Activated T-helper 17 cell treated with anti-CD3 and anti-CD28 coated beads, Interleukin-2, amount 50 U/mL, for 72 hours (primary cell): ENCODE results near the gene DENND5B. TPM values are rescaled to one million over a fixed set of nuclear protein-coding genes. Genes with fewer than 3 reads are reported as not detected.

Source experiments
- ATAC-seq: fragments of 150-1000 bp; cut with Tn5 transposase; replicated peaks from 2 replicates; pipeline ENCODE4 v1.10.0; 2021; ENCODE audit warnings: mild to moderate bottlenecking, moderate library complexity
- H3K27ac Mint-ChIP-seq: one replicate; pipeline ENCODE4 v1.8.0; 2022; ENCODE audit warnings: mixed read lengths
- H3K27me3 Mint-ChIP-seq: one replicate; pipeline ENCODE4 v1.8.0; 2022; ENCODE audit warnings: mixed read lengths
- H3K36me3 Mint-ChIP-seq: one replicate; pipeline ENCODE4 v1.8.0; 2022; ENCODE audit warnings: low read depth, mild to moderate bottlenecking, mixed read lengths
- H3K4me1 Mint-ChIP-seq: one replicate; pipeline ENCODE4 v1.8.0; 2022; ENCODE audit warnings: mixed read lengths
- H3K4me3 Mint-ChIP-seq: one replicate; pipeline ENCODE4 v1.8.0; 2022; ENCODE audit warnings: mild to moderate bottlenecking, mixed read lengths
- H3K9me3 Mint-ChIP-seq: one replicate; pipeline ENCODE4 v1.8.0; 2022; ENCODE audit warnings: mixed read lengths
- total RNA-seq, 2 donors: library from RNA; stranded (reverse); gene quantifications; one replicate each; pipeline ENCODE4 v1.2.3, GENCODE V29; 2022

DENND5B gene
- total RNA-seq, 2 donors from 2014 or later = 0.58 TPM; not detected in 1

GRCh38 chr12:31471823-31472222 is 119.1 kb downstream of the DENND5B start:
- Mint-ChIP-seq H3K4me3 (no peak overlapping the region), H3K4me1 (no peaks in the 10 kb centered on the region), H3K9me3 (no peaks in the 10 kb centered on the region), H3K27ac (no peak overlapping the region), H3K36me3 (no peaks in the 10 kb centered on the region), H3K27me3 (peaks cover 7% of the 10 kb centered on the region)
- no peak for ATAC-seq

GRCh38 chr12:31471051-31471450 is 119.9 kb downstream of the DENND5B start:
- Mint-ChIP-seq H3K4me3 (no peak overlapping the region), H3K27me3 (peaks cover 8% of the 10 kb centered on the region), H3K36me3 (no peaks in the 10 kb centered on the region), H3K9me3 (no peaks in the 10 kb centered on the region), H3K27ac (no peak overlapping the region), H3K4me1 (no peaks in the 10 kb centered on the region)
- no peak for ATAC-seq

DNA sequence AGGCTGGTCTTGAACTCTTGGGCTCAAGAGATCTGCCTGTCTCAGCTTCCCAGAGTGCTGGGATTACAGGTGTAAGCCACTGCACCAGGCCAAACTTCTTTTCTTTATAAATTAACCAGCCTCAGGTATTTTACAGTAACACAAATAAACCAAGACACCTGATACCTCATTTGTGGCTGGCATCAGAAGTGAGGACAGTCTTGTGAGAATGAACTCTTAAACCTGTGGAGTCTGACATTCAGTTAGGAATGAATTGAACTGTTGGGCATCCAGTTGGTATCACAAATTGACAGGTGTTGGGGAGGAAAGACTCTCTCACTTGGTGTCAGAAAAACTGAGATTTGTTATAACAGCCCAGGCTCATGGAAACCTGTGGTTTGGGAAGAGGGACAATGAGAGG is 120.5 kb downstream of the DENND5B start:
- no peak for ATAC-seq
- Mint-ChIP-seq H3K4me1 (no peaks in the 10 kb centered on the region), H3K9me3 (no peaks in the 10 kb centered on the region)

DNA sequence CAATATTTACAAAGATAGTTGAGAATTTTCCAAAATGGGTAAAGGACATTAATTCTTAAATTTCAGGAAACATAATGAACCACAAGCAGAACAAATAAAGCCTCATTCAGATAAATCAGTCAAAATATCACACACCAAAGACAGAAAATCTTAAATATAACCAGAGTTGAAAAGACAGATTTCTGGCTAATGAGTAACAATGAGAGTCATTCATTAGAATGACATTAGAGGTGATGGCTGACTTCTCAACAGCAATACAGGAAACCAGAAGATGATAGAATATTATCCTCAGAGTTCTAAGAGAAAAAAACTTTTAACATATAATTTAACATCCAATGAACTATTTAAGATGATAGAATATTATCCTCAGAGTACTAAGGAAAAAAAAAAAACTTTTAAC is 124.2 kb downstream of the DENND5B start:
- H3K27me3 Mint-ChIP-seq = peaks cover 11% of the 10 kb centered on the region
- H3K36me3 Mint-ChIP-seq = no peaks in the 10 kb centered on the region
- no peak overlapping the region for H3K27ac Mint-ChIP-seq
- H3K4me3 Mint-ChIP-seq = no peak overlapping the region
- H3K4me1 Mint-ChIP-seq = no peaks in the 10 kb centered on the region
- no peaks in the 10 kb centered on the region for H3K9me3 Mint-ChIP-seq
- no peak for ATAC-seq

More for the DNA sequence above, 120.5 kb downstream of the DENND5B start:
- Mint-ChIP-seq H3K4me3 (no peak overlapping the region), H3K27ac (no peak overlapping the region), H3K27me3 (peaks cover 12% of the 10 kb centered on the region), H3K36me3 (no peaks in the 10 kb centered on the region)

DNA sequence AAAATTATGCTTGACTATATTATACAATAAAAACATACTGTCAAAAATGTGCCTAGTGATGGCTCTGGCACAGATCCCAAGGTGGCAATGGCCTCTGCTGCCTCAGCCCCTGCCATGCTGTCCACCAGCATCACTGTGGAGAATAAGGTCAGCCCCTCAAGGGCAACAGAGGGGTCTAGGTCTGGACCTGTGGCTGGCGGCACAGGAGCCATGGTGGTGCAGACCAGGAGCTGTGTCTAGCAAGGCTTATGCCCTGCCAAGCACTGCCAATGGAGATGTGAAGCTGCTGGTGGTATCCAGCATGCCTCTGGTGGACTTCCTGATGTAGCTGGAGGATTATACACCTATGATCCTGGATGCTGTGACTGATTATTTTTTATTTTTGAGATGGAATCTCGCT is 125.9 kb downstream of the DENND5B start:
- Mint-ChIP-seq H3K27ac (no peak overlapping the region), H3K4me1 (no peaks in the 10 kb centered on the region), H3K9me3 (no peaks in the 10 kb centered on the region), H3K36me3 (no peaks in the 10 kb centered on the region), H3K27me3 (peaks cover 15% of the 10 kb centered on the region), H3K4me3 (no peak overlapping the region)
- no peak for ATAC-seq

- H3K27ac Mint-ChIP-seq = no peak overlapping the region
- no peaks in the 10 kb centered on the region for H3K36me3 Mint-ChIP-seq
- no peak overlapping the region for H3K4me3 Mint-ChIP-seq
- no peaks in the 10 kb centered on the region for H3K9me3 Mint-ChIP-seq
- H3K4me1 Mint-ChIP-seq = no peaks in the 10 kb centered on the region
- no peak for ATAC-seq
- peaks cover 5% of the 10 kb centered on the region for H3K27me3 Mint-ChIP-seq
These were observed 130.9 kb downstream of the DENND5B start for GRCh38 chr12:31460024-31460423.

DNA sequence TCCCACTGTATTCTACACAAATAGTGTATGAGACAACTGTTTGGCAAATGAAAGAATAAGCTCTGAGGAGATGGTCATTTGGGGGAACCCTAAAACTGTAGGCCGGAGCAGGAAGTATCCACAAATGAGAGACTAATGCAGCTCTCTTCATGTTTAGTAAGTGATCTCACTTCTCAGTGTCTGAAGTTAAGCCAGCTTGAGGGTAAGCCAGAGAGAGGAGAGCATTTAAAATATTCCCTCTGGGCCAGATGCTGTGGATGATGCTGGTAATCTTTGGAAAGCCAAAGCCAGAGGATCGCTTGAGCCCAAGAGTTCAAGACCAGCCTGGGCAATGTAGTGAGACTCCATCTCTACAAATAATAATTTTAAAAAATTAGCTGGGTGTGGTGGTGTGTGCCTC is 134.4 kb downstream of the DENND5B start:
- no peak for ATAC-seq
- Mint-ChIP-seq H3K27me3 (peaks cover 5% of the 10 kb centered on the region), H3K4me3 (no peak overlapping the region), H3K4me1 (no peaks in the 10 kb centered on the region), H3K36me3 (no peaks in the 10 kb centered on the region), H3K27ac (no peak overlapping the region), H3K9me3 (no peaks in the 10 kb centered on the region)

DNA sequence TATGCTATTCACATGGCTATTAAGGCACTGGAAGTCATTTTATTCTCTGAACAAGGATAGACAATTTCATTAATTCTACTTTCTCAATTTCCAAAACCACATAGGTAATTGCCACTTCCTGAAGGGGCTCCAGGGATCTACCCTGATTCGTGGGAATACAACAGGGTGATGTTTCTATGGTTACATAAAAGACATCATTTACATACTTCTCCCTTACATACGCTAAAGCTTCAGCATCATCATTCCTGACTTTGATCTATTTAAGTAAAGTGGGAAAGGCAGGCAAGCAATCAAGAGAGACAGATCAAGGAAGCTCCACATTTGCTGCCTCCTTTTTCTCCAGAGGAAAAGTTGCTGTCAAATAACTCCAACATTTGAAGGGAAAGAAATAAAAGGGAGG is 146.2 kb downstream of the DENND5B start:
- no peak for ATAC-seq
- Mint-ChIP-seq H3K9me3 (no peaks in the 10 kb centered on the region), H3K27ac (no peak overlapping the region), H3K27me3 (no peaks in the 10 kb centered on the region), H3K36me3 (no peaks in the 10 kb centered on the region), H3K4me3 (no peak overlapping the region), H3K4me1 (no peaks in the 10 kb centered on the region)

GRCh38 chr12:31440586-31440985 is 150.3 kb downstream of the DENND5B start:
- no peak for ATAC-seq
- Mint-ChIP-seq H3K36me3 (no peaks in the 10 kb centered on the region), H3K27me3 (no peaks in the 10 kb centered on the region), H3K9me3 (no peaks in the 10 kb centered on the region), H3K4me3 (no peak overlapping the region), H3K4me1 (no peaks in the 10 kb centered on the region), H3K27ac (no peak overlapping the region)

DNA sequence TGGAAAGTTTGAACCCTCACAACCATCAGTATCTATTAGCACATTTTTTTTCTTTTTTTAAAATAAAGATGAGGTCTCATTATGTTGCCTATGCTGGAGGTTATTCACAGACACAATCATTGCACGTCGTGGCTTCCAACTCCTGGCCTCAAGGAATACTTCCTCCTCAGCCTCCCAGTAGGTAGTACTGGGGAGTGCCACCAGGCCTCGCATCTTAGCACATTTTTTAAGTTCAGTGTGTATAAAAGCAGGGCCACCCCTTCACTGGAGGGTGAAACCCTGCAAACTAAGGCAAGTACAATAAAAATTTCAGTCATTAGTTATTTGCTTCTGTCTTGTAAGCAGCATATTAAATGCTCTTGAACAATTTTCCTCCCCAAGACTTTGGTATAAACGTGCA is 150.8 kb downstream of the DENND5B start:
- Mint-ChIP-seq H3K4me3 (no peak overlapping the region), H3K36me3 (no peaks in the 10 kb centered on the region), H3K4me1 (no peaks in the 10 kb centered on the region), H3K9me3 (no peaks in the 10 kb centered on the region), H3K27me3 (peaks cover 2% of the 10 kb centered on the region), H3K27ac (no peak overlapping the region)
- no peak for ATAC-seq

DNA sequence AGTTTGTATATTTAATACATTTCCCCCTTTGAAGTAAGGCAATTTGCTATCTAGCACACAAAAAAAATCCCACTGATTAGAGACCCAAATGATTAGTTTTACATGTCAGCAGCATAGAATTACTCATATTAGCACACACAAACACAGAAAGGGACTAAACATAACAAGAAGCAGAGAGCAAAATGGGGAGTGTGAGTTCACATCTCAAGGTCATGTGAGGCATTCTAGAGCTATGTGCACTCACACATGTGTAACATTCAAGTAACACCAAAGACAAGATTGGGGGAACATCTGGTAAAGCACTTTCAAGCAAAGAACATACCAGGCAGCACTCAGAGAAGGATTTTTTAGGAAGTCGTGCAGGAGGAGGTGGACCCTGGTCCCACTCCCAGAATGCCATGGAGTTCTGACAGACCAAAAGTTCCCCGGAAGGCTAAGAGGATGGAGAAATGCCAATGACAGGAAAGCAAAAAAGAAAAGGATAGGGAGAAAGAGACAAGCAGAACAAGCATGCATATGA is 159.2 kb downstream of the DENND5B start:
- ATAC-seq = no peak
- Mint-ChIP-seq H3K9me3 (no peaks in the 10 kb centered on the region), H3K4me3 (no peak overlapping the region), H3K27me3 (peaks cover 11% of the 10 kb centered on the region), H3K36me3 (no peaks in the 10 kb centered on the region), H3K27ac (no peak overlapping the region), H3K4me1 (no peaks in the 10 kb centered on the region)

DNA sequence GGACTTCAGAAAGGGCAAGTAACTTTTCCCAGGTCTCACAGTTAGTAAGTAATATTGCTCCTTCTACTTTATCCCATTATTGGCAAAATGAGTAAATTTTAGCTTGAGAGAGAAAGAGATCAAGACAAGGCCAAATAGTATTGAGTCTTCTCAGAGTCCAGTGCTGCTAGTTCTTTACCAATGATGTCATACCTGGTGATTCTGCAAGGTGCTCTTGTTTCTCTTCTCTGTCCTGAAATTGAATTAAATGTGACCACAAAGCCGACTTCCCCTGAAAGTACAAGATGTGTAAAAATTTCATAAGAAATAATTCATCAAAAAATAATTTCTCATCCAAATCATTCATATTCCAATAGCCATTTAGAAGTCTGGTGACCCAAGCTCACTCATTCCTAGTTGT is 167.5 kb downstream of the DENND5B start:
- Mint-ChIP-seq H3K36me3 (no peaks in the 10 kb centered on the region), H3K27ac (no peak overlapping the region), H3K27me3 (no peaks in the 10 kb centered on the region), H3K4me1 (no peaks in the 10 kb centered on the region), H3K9me3 (no peaks in the 10 kb centered on the region), H3K4me3 (no peak overlapping the region)
- ATAC-seq = no peak

DNA sequence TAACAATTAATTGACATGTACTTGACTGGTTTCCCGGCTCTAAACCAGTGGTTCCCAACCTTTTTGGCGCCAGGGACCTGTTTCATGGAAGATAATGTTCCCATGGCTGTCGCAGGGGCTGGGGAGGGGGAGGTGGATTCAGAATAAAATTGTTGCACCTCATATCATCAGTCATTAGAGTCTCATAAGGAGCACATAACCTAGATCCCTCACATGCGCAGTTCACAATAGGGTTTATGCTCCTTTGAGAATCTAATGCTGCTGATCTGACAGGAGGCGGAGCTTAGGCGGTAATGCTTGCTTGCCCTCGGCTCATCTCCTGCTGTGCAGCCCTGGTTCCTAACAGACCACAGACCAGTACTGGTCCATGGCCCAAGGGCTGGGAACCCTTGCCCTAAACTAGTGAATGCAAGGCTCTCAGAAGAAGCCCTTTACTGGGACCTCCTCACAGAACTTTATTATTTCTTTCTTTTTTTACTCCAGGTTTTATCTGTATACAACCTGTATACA is 178.6 kb downstream of the DENND5B start:
- no peaks in the 10 kb centered on the region for H3K36me3 Mint-ChIP-seq
- ATAC-seq = no peak
- H3K4me3 Mint-ChIP-seq = no peak overlapping the region
- H3K27me3 Mint-ChIP-seq = no peaks in the 10 kb centered on the region
- no peaks in the 10 kb centered on the region for H3K9me3 Mint-ChIP-seq
- no peaks in the 10 kb centered on the region for H3K4me1 Mint-ChIP-seq
- H3K27ac Mint-ChIP-seq = no peak overlapping the region

DNA sequence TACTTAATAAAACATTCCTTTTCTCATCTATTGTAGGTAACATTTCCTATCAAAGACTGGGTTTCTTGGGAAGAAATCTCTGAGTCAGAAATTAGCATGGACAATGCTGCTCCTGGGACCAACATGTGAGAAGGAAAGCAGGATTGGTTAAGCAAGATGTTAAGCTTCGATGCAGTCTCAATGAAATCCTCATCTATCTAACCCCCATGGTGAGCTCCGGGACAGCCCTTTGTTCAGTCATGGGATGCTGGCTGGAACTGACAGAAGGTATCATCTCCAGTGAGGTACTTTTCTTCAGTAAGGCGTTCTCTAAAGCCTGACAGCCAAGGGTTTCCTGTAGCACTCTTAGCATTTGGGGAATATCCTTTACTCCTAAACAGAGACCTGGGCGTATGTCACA is 182.2 kb downstream of the DENND5B start:
- H3K27ac Mint-ChIP-seq = no peak overlapping the region
- no peaks in the 10 kb centered on the region for H3K9me3 Mint-ChIP-seq
- no peaks in the 10 kb centered on the region for H3K4me1 Mint-ChIP-seq
- no peaks in the 10 kb centered on the region for H3K27me3 Mint-ChIP-seq
- ATAC-seq = no peak
- no peak overlapping the region for H3K4me3 Mint-ChIP-seq
- no peaks in the 10 kb centered on the region for H3K36me3 Mint-ChIP-seq

DNA sequence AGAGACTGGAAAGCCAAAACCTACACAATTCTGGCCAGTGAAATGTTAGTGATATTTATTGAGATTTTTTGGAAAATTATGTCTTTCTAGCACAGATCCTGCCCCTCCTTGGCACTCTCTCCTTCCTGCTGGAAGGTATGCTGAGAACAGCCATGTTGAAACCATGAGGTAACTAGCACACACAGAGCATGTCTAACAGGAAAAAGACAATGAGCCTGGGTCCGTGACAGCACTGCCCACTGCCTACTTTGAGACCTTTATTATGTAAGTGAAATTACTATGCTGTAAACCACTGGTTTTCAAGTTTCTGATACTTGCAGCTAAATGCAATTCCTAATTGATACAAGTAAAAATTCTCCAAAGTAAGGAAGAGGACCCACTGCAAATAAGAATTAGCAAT is 183.4 kb downstream of the DENND5B start:
- Mint-ChIP-seq H3K36me3 (no peaks in the 10 kb centered on the region), H3K27ac (no peak overlapping the region), H3K9me3 (no peaks in the 10 kb centered on the region), H3K27me3 (no peaks in the 10 kb centered on the region), H3K4me1 (no peaks in the 10 kb centered on the region), H3K4me3 (no peak overlapping the region)
- no peak for ATAC-seq

DNA sequence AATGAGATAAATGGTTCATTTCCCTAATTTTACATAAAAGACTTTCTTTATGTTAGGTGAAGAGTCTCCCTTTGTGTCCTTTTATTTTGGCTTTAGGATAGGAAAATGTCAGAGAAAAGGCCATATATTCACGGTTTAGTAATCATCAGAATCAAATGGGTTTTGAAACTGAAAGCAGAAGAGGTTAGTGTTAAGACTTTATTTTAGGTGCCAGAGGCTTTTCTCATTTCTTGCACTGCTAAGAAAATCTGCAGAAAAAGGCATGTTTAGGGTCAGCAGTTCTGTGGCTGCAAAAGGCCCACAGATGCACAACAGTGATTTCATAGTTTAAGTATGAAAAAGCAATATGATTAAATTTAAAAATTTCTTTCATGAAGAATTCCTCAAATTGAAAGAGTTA is 184.6 kb downstream of the DENND5B start:
- H3K4me1 Mint-ChIP-seq = no peaks in the 10 kb centered on the region
- no peak for ATAC-seq
- H3K27me3 Mint-ChIP-seq = peaks cover 1% of the 10 kb centered on the region
- no peak overlapping the region for H3K27ac Mint-ChIP-seq
- no peak overlapping the region for H3K4me3 Mint-ChIP-seq
- no peaks in the 10 kb centered on the region for H3K9me3 Mint-ChIP-seq
- H3K36me3 Mint-ChIP-seq = no peaks in the 10 kb centered on the region
